MCF 10A (cell line): ENCODE data around the gene PDZD4. TPM values are rescaled to one million over a fixed set of nuclear protein-coding genes. Genes with fewer than 3 reads are reported as not detected.

Experiments used
- BruUV-seq: library from RNA; stranded (reverse); fragments of 400-500 nt; replicated peaks from 2 replicates; lab custom pipeline; 2021; lab: Mats Ljungman, UMichigan
- CTCF ChIA-PET: fragments of 300-600 bp; sonication (Branson Sonifier 250); formaldehyde crosslinking; extraction: SDS; loops from one replicate; lab custom pipeline; 2021; ENCODE audit warnings: antibody characterized with exemption, inconsistent platforms; lab: Yijun Ruan, JAX
- POLR2A ChIA-PET: fragments of 300-600, 350-650 bp; sonication (Branson Sonifier 250); formaldehyde crosslinking; extraction: SDS; loops from one replicate; lab custom pipeline; 2020; ENCODE audit warnings: antibody characterized with exemption, inconsistent platforms; lab: Yijun Ruan, JAX
- DNase-seq: peaks from one replicate; pipeline ENCODE4 v3.0.0-alpha.2; 2018; ENCODE audit not compliant: unreplicated experiment
- H3K27ac Mint-ChIP-seq: one replicate; pipeline ENCODE4 v1.8.0; 2022; ENCODE audit warnings: mild to moderate bottlenecking, low read depth, mixed read lengths; ENCODE audit not compliant: unreplicated experiment
- H3K27me3 Mint-ChIP-seq: one replicate; pipeline ENCODE4 v1.8.0; 2022; ENCODE audit warnings: mixed read lengths; ENCODE audit not compliant: insufficient read depth, unreplicated experiment
- H3K36me3 Mint-ChIP-seq: one replicate; pipeline ENCODE4 v1.8.0; 2022; ENCODE audit warnings: mild to moderate bottlenecking, moderate library complexity, mixed read lengths; ENCODE audit not compliant: insufficient read depth, unreplicated experiment
- H3K4me1 Mint-ChIP-seq: one replicate; pipeline ENCODE4 v1.8.0; 2022; ENCODE audit warnings: mixed read lengths; ENCODE audit not compliant: insufficient read depth, unreplicated experiment
- H3K4me3 Mint-ChIP-seq: one replicate; pipeline ENCODE4 v1.8.0; 2022; ENCODE audit warnings: mild to moderate bottlenecking, moderate library complexity, mixed read lengths; ENCODE audit not compliant: unreplicated experiment
- H3K9me3 Mint-ChIP-seq: one replicate; pipeline ENCODE4 v1.8.0; 2022; ENCODE audit warnings: mixed read lengths; ENCODE audit not compliant: unreplicated experiment
- CTCF ChIP-seq: fragments of 200-600 bp; IDR thresholded peaks from one replicate; pipeline ENCODE4 v1.8.0; 2022; ENCODE audit warnings: antibody characterized with exemption, mild to moderate bottlenecking; ENCODE audit not compliant: unreplicated experiment
- intact Hi-C: fragments of 100-400 bp; cut with micrococcal nuclease; formaldehyde crosslinking; loops from 2 replicates; pipeline ENCODE4 v1.14.1; 2022
- total RNA-seq: library from RNA; stranded (reverse); gene quantifications from 2 replicates; pipeline ENCODE4 v1.2.3, GENCODE V29; 2022

PDZD4 gene
- total RNA-seq, 1 experiment from 2014 or later = not detected

- no peak overlapping the region for H3K27ac Mint-ChIP-seq
- H3K4me3 Mint-ChIP-seq = no peak overlapping the region
- POLR2A ChIA-PET = no interaction called here
- intact Hi-C loops = no loop called here
- no peaks in the 10 kb centered on the region for H3K9me3 Mint-ChIP-seq
- BruUV-seq = no TSS peak
- CTCF ChIA-PET = interaction anchor here (1.0 kb wide), 1 partner anchor 200 kb away, joined by 3 read pairs; no protein-coding TSS in a partner anchor
- no peak for TF ChIP-seq CTCF
- no peaks in the 10 kb centered on the region for H3K4me1 Mint-ChIP-seq
- H3K36me3 Mint-ChIP-seq = no peaks in the 10 kb centered on the region
- no peak for DNase-seq
- no peaks in the 10 kb centered on the region for H3K27me3 Mint-ChIP-seq
These were observed 60.3 kb downstream of the PDZD4 start for GRCh38 chrX:153769865-153770600.

DNA sequence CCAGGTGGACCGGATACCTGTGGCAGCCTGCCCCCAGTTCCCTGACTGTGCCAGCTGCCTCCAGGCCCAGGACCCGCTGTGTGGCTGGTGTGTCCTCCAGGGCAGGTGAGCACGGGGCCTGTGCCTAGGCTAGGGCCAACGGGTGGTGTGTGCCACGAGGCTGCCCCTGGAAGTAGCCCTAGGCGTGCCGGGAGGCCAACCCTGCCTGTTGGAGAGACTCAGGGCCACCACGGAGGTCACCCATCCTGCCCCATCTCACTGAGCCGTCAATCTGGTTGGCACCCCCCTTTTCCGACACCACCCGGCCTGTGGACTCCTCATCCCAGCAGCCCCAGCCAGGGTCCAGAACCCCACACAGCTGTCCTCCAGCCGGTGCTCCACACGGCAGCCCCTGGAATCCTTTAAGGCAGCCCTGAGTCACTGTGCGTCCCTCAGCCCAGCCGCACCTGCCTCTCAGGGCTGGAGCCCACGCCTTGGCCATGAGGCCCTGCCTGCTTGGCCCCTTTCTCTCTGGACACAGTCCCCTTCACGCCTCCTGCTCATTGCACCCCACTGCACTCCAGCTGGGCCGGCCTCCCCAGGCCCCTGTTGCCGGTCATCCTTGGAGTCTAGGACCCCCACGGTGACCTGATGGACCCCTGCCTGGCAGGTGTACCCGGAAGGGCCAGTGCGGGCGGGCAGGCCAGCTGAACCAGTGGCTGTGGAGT, 61.0 kb downstream of the PDZD4 start:
- Mint-ChIP-seq H3K27ac (no peak overlapping the region), H3K4me1 (peaks cover under 1% of the 10 kb centered on the region), H3K4me3 (no peak overlapping the region), H3K27me3 (no peaks in the 10 kb centered on the region), H3K36me3 (no peaks in the 10 kb centered on the region), H3K9me3 (no peaks in the 10 kb centered on the region)
- DNase-seq = no peak
- TF ChIP-seq CTCF = no peak
- no TSS peak for BruUV-seq
- intact Hi-C loops = no loop called here
- CTCF ChIA-PET = interaction anchor here (1.0 kb wide), 1 partner anchor 201 kb away, joined by 3 read pairs; no protein-coding TSS in a partner anchor
- POLR2A ChIA-PET = no interaction called here

DNA sequence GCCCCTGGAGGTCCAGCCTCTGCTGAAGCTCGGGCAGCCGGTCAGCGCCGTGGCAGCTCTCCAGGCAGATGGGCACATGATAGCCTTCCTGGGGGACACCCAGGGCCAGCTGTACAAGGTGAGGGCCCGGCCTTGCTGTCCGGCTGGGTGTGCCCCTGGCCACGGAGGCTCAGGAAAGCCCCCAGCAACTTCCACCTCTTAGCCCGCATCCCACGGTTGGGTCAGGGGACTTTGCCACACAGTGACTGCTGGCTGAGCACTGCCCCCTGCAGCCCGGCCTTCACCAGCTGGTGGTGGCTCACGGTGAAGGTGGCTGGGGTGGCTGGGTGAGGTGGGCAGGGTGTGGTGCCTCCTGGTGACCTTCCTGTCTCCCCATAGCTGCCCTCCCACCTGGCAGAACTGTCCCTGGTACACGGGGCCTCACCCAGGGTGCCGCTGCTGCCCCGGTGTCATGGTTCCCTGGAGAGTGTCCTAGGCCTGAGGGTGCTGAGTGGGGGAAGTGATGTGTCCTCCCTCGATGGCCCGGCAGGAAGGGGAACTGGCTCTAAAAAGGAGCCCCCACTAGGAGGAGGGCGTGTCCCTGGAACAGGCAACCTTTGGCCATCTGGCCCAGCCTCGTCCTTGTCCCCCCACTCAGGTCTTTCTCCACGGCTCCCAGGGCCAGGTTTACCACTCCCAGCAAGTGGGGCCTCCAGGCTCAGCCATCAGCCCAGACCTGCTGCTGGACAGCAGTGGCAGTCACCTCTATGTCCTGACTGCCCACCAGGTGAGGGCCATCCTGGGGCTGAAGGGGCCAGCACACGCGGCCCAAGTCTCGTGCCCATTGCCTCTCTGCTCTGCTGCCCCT, 61.8 kb downstream of the PDZD4 start:
- Mint-ChIP-seq H3K4me1 (peaks cover 6% of the 10 kb centered on the region), H3K36me3 (no peaks in the 10 kb centered on the region), H3K9me3 (no peaks in the 10 kb centered on the region), H3K27me3 (no peaks in the 10 kb centered on the region), H3K27ac (no peak overlapping the region), H3K4me3 (no peak overlapping the region)
- no peak for DNase-seq
- intact Hi-C loops = no loop called here
- POLR2A ChIA-PET = no interaction called here
- no peak for TF ChIP-seq CTCF
- no TSS peak for BruUV-seq
- CTCF ChIA-PET = interaction anchor here (6.6 kb wide), 1 partner anchor 181 kb away, joined by 51 read pairs; no protein-coding TSS in a partner anchor
